Stimulated activated CD8-positive, alpha-beta memory T cell treated with anti-CD3 and anti-CD28 coated beads, Interleukin-4, amount 100 ng/mL, for 48 hours (primary cell): ENCODE measurements around the gene THSD7B.

Source experiments
- DNase-seq: peaks from one replicate; pipeline ENCODE4 v3.0.0-alpha.2; 2020

The THSD7B gene

DNA sequence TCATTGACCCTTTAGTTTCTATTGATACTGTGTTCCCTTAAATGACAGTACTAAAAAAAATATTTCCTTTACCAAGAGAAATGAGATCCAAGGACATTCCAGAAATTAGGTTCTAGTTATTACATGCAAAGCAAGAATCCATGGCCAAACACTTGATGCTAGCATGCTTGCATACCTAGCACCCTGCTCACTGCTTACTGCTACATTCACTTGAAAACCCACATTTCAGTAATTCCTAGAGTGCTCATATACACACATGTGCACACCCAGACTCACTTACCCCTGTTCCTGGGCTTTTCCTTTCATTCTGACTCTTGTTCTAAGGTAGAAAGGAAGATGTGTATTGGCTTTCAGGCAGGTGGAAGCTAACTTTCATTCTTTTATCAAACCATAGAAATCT, 395.9 kb downstream of the THSD7B start:
- no peak for DNase-seq

DNA sequence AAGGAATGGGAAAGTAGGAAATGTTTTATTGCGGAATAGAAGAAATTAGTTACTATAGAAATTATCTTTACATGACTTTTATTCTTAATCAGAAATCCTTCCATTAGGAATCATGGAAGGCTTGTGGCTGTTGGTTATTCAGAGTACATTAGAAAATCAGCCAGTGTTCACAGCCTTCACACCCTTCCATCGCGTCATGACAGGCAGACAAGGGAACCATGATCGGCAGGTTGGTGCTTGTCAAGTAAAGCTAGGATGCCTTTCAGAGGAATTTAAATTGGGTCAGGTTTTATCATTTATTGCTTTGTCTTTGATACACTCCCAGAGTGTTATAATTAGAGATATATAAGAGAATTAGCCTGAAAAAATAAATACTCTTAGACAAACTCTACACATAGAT, 400.6 kb downstream of the THSD7B start:
- no peak for DNase-seq

DNA sequence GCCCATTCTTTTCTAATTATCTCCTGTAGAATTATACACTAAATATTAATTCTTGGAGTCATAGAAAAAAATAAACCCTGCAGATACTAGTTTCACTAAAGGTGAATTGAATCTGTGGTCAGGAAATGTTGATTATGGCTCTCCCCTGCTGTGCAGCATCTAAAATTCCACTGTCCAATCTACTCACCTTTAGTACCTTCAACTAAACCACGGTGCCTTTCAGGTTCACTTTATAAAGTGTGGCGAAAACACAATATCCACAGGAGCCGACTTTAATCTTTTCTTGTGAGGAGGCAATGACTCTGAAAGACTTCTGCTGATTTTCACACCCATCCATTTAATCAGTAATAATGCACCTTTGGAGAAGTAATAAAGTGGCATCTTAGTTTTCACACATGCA, 402.3 kb downstream of the THSD7B start:
- no peak for DNase-seq

DNA sequence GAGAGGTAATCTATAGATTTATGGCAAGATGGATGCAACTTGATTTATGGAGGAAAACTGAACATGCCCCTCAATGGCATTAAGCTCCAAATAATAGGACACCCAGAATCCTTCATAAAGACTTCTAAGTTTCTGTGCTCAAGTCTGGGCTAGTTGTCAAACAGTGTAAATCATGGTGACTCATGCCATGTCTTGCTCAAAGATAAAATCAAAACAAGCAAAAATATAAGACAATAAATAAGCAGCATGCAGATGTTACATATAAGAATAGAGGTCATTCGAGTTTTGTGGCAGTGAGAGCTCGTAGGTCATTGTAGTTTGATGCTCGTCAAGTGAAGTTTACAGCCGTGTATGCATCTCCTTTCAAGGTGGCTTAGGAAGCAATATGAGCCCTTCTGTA, 403.2 kb downstream of the THSD7B start:
- DNase-seq, result no peak

DNA sequence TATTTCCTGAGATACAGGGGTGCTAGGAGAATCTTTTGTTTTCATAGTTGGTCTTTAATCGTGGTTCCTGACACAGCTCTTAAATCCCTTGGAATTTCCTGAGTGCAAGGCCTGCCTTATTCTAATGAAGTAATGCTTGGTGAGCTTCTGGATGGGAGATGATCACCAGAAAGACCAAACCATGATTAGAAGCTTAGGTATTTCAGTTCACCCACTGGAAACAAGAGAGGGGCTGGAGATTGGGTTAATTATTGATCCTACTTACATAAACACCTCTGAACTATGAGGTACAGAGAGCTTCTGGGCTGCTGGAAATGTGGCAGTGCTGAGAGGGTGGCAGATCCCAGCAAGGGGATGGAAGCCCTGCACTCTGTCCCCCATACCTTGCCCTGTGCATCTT, 406.8 kb downstream of the THSD7B start:
- DNase-seq, result no peak

DNA sequence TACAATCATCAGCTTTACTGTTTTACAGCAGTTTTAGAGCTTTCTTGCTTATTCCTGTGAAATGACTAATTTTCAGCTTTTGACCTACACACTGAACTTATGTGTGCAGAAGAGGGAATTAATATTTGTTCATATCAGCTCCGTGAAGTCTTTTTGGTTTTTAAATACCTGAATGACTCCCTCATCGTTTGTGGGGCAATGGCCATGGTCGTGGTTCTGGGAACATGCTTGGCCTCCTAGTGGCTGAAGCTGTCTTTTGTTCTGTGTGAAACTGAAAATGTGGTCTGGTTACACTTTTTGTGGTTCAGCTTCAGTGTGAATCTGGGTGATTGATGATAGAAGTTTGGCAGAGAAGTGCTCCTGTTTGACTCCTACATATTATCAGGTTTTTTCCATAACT, 408.1 kb downstream of the THSD7B start:
- no peak for DNase-seq

DNA sequence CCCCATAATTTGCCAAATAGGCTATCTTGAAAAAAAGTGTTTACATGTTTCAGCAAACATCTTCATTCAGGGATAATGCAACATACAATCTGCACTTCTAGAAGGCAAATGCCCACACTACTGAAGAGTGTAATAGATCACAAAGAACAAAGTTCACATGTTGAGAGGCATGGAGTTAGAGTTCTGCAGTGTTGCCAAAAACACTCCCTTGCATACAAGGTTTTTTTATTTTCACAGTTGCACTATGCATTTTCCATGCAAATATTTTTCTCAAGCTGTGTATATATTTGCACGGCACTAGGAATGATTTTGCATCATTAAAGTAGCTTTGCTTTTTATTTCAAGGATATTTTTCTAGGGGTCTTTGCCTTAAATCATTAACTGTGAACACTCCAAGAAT, 409.9 kb downstream of the THSD7B start:
- DNase-seq, result no peak

DNA sequence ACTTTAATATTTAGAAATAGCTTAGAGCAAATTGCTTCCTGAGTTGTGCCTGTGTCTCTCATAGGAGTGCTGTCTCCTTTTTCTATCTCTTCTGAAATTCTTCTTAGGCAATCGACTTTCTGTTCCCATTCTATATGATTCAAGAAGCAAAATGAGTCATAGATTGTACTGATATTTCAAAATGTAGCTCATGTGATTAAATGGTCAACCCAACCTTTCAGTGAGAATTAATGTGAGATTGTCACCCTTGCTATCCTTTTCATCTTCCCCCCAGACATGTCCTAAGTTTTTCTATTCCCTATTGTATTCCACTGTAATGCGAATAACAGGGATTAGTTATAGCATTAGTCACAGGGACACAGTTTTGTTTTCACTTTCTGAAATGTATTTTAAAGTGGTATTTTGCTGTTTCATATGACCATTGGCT, 413.6 kb downstream of the THSD7B start:
- DNase-seq, result no peak

DNA sequence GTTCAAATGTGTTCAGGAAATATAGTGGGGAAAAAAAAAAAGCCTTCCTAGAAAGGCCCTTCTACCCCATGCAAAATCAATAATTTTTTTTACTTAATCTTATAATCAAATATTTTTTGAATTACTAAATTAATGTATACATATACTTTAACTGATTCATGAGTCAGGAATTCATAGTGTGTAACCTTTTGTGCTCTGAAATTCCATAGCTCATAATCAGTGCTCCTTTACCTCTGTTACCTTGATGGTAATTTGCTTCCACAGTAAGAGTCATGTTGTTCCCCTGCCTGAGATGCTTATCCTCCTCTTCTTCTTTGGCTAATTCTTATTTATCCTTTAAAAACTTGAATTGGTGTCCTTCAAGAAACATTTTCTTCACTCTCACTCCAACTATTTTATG, 414.2 kb downstream of the THSD7B start:
- no peak for DNase-seq

DNA sequence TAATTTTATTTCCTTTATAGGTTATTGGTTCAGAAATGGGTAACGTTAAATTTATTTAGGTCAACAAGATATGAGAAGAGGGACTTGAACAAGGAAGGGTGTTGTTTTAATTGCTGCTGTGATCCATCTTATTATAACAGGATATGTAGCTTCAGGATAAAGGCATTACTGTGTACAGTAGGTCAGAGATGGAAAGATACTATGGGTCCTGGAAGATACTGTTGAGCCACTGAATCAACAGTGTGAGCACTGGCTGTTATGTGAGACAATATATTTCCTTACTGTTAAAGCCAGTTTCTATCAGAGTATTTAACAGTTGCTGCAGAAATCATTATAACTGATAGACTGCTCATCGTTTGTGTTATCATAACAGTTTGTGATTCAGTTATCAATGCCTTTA, 414.7 kb downstream of the THSD7B start:
- DNase-seq, result no peak

DNA sequence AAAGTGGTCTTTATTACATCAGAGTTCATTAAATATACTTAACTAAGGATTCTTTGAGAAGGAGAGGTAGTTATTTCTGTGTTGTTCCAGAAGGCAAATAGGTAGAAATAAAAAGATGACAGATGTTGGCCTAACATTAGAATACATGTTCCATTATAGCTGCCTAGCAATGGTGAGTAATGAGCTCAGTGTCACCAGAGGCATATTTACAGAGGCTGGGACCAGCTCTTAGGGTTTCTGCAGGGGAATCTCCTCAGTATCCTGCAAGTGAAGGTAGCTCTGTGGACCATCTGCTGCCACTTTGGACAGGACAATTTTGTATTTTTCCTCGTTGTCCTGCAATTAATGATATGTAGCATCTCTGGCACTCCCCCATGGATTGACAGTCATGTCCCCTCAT, 416.0 kb downstream of the THSD7B start:
- no peak for DNase-seq

DNA sequence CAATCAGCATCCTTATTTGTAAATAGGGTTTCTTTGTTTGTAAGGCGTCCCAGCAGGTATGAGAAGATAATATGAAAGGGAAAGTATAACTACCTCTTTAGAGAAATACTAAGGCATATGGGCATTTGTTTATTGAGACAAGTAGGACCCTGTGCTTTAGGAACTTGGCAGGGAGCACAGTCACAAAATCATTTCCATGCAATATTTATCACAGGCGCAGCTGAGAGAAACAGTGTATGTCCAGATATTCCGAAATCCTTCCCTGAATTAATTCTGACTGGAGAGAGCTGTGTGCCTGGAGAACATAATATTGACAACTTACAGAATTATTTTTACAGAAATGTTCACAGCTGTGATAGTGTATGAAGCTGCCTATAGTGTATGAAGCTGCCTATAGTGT, 416.7 kb downstream of the THSD7B start:
- DNase-seq, result no peak

DNA sequence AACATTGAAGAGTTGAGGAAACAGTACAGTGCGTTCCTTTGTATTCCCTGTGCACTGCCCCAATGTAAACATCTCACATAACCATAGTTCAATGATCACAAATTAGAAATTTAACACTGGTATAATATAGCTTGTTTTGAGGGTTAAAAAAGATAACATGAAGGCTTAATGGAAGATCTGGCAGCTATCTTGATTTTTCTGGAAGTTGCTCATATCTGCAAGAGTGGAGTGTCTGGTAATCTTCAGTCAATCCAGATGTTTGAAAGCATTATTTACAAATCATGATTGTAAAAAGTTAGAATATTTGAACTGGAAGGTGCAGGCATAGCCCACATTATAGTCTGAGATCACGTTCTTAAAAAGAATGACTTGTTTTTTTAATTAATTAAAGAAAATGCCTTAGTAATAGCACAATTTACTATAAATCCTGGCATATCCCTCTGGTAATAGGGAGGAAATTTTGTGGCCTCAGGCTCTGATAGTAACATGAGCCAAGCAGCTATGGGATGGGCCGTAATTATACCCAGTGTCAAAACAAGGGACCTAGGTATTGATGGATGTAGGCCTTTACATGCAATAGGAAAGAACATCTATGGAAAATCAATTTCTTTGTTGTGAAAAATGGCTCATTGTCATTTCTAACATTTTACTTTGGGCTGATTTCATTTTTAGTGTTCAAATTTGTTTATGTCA, 418.0 kb downstream of the THSD7B start:
- DNase-seq, result no peak

DNA sequence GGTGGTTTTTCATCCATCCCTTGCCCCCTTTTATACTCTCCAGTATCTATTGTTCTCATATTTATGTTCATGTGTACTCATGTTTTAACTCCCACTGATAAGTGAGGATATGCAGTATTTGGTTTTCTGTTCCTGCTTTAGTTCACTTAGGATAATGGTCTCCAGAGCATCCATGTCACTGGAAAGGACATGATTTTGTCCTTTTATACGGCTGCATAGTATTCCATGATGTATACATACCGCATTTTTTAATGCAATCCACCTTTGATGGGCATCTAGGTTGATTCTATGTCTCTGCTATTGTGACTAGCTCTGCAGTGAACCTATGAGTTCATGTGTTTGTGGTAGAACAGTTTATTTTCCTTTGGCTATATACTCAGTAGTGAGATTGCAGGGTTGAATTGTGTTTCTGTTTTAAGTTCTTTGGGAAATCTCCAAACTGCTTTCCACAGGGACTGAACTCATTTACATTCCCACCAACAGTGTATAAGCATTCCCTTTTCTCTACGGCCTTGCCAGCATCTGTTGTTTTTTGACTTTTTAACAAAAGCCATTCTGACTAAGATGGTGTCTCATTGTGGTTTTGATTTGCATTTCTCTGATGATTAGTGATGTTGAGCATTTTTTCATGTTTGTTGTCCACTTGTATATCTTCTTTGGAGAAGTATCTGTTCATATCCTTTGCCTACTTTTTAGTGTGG, 420.2 kb downstream of the THSD7B start:
- no peak for DNase-seq

DNA sequence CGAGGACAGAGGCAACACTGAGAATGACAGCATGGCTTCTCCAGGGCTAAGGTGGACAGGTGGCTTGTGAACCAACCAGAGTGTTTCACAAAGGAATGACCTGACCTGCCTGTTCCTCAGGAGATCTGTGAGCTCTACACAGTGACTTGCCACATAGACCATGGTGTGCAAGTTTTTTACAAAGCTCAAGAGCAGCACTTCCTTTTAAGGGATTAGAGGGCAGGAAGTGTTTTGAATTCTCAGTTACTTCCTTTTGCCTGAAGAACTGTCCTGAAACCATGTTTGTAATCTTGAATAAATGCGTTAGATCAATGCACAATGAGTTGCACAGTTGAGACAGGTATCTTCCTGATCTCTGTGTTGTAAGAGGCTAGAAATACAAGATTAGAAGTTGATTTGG, 421.9 kb downstream of the THSD7B start:
- DNase-seq, result no peak

DNA sequence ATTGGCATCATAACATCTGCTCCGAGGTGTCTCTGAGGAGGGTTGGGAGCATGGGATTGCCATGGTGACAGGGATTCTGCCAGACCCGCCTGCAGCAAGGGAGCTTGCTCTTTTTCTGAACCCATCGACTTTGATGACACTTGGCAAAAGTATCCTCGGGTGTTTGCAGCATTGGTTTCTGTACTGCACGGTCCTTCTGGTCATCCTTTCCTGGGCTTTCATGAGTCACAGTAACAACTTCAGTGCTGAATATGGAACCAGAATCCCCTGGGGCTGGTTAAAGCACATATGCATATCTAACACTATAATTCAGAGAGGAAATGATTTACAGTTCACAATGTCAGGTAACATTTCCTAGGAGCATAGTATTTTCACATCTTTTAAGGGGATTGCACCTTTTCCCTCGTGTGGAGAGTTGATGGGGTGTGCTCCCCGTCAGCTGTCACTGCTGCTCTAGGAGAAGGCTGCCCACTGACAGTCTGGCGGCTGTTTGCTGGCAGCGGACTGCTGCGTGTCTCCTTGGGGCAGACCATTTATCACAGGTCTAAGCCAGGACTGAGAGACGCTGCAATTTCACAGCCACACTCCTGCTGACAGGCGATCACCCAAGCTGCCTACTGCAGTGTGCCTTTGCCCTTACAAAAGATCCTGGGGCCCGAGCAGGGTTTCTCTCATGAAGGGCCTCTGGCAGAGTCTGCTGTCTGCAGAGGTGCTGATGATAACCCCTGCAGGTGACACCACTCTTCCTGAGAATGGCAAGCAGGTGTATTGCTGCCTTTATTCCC, 425.3 kb downstream of the THSD7B start:
- no peak for DNase-seq

DNA sequence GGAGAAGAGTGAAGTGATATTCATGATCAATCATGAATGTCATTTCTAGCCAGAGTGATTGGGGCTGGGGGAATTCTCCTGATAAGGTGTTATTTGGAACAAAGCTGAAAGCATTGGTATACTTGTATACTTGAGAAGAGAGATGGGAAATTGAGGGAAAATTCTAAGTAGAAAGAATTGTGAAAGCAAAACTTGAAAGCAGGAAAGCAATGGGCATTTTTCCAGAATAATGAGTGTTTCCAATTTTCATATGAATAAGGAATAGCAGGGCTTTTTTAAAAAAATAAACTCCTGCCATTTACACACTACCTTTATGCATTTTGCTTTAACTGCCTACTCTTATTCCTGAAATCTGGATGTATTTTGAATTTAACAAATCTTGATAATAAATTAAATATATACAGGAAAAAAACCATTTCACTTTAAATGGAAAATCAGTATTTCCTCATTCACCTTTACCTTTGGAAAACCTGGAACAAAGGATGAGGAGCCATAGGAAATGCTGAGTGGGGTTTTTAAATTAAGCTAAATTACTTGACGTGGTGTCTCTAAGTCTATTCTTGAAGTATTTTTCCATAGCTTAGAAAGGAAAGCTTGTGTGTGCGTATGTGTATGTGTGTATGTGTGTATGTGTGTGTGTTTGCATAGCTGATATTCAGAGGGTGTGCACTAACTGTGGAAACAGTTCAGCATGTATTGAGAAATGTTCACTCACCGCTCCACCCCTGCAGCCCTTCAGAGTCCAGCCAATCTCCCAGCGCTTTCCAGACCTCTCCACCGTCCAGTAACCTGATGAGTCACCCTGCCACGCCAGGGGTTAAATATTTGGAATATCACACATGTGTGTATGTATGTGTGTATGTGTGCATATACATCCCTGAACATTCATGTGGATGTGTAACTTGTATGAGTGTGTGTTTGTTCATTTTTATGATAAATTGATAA, 427.3 kb downstream of the THSD7B start:
- no peak for DNase-seq

DNA sequence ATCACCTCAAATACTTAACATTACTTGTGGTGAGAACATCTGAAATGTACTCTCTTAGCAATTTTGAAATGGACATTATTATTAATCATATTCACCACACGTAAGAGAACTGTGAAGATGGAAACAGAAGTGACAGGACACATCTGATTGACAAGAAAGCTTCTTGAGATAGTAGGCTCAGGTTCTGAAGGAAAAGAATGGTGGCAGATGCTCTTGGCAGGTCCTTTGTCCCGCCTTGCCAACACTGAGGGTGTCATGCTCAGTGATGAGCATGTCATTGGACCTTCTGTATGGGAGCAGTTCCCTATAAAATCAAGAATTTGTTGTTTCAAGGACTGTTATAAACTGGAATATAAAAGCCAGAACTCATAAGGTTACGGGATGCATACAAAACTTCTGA, 428.1 kb downstream of the THSD7B start:
- DNase-seq, result no peak

DNA sequence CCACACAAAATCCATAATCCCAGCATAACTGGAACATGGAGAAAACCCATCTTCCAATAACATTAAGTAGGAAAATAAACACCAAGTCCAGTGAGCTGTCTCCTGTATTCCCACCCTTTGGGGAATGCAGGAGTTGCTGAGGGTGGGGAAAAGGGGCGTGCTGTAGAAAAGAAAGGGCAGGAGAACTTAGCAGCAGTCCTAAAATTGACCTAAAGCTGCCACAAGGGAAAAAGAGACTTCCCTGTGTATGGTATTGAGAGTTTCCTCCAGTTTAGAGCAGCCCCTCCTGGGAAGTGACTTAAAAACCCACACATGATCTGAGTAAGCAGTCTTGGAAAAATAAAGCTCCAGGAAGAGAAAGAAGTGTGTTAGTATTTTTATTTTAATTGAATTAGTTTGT, 428.8 kb downstream of the THSD7B start:
- no peak for DNase-seq

DNA sequence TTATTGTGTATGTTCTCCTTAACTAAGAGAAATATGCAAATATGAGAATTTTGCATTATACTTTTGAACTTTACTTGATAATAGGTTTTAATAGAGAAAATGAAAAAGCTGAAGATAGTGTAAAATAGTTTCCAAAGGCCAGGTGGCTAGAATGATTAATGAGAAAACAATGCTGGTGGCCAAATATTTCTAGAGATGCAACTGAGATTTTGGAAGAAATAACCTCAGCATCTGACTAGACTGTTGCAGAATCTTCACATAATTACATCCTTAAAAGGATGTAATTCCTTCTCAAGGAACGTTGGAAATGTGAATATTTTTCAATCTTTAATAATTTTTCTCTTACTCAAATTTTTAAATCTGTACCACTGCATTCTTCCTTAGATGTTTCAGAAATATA, 434.4 kb downstream of the THSD7B start:
- DNase-seq, result no peak

DNA sequence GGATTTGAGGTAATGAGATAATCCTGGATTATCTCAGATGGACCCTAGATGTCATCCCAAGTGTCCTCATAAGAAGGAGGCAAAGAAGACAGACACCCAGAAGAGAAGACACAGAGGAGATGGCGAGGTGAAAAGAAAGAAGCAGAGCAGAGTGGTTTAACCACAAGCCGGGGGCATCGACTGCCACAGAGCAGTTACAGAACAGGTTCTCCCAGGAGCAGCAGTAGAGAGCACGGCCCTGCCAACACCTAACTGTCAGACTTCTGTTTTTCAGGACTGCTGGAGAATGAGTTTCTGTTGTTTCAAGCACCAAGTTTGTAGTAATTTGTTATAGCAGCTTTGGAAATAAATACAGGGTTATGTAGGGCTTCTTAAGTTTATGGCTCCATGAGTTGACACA, 437.0 kb downstream of the THSD7B start:
- DNase-seq, result no peak

DNA sequence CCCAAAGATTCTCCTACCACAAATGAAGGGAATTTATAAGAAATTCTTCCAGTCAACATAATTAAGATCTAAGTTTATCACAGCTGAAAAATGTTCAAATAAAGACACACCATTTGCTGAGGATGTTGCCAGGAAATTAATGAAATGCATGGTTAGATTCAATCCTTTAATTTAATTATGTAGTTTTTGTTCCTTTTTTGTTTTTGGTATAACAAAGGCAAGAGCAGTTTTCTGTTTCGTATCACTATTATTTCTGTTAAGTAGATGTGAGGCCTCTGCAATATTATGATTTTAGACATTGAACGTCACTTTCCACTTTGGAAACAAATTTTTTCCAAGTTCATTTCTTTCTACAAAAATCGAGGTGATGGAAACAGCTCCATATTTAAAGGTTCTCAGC, 440.0 kb downstream of the THSD7B start:
- DNase-seq, result no peak

DNA sequence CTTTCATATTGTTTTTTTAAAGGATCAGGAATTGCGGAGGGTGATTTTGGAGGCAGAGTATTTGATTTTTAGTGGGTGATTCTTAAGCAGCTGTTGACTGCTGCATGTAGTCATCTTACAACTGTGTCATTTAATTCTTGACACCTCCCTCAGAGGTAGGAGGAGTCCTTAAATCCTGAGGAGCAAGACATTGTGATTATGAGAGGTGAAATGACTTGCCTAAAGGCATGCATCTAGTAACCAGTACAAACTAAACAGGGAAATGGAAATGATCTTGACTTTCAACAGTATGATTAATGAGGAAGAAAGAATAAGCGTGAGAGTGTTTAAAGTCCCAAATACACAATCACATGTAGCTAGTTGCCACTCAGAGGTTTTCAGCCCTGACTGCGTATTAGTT, 440.7 kb downstream of the THSD7B start:
- no peak for DNase-seq
